ENCODE results near the gene ING3. TPM values are rescaled to one million over a fixed set of nuclear protein-coding genes. Genes with fewer than 3 reads are reported as not detected.
A peak's percentile ranks its signal among the peaks of the same experiment; 100 is the strongest.

Gene ING3
- total and polyA plus RNA-seq, 9 of the 15 experiments (the other 6 are each of a cell fraction or from before 2014, with no cell fraction given): 22.8 to 233 (median 50.4) TPM

DNA sequence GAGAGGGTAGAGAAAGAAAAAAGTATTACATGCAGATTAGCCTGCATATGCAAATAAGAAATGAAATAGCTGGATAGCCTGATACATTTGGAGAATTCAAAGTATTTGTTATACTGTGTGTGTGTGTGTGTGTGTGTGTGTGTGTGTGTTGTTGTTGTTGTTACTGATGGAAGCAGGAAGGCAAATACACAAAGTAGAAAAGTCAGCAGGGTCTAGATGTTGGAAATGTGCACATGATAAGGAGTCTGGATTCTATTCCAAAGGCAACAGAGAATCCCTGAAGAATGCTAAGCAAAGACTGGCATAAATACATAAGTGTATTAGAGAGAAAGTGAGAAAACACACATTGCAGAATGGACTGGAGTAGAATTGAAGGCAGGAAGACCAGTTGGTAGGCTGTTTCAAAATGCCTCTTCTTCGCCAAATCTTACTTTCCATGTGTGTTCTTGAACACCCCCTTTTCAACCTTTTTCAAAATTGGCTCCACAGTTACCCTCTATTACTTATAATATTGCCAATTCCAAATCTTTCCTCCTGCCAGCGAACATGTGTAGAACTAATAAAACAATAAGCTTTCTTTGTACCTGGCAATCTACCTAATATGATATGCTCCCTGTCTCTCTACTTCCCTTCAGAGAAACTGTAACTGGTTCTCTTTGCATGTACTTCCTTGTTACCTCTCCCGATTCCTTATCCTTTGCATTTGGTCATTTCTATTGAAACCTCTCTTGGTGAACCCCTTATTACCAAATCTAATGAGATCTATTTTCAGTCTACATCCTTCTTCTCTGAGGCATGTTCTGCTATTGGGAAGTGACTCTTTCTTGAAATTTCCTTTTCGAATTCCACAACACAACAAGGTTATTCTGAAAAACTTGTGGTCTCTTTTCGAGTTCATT, 44.2 kb downstream of the ING3 start (continued):
- TF ChIP-seq, protein P1, sequence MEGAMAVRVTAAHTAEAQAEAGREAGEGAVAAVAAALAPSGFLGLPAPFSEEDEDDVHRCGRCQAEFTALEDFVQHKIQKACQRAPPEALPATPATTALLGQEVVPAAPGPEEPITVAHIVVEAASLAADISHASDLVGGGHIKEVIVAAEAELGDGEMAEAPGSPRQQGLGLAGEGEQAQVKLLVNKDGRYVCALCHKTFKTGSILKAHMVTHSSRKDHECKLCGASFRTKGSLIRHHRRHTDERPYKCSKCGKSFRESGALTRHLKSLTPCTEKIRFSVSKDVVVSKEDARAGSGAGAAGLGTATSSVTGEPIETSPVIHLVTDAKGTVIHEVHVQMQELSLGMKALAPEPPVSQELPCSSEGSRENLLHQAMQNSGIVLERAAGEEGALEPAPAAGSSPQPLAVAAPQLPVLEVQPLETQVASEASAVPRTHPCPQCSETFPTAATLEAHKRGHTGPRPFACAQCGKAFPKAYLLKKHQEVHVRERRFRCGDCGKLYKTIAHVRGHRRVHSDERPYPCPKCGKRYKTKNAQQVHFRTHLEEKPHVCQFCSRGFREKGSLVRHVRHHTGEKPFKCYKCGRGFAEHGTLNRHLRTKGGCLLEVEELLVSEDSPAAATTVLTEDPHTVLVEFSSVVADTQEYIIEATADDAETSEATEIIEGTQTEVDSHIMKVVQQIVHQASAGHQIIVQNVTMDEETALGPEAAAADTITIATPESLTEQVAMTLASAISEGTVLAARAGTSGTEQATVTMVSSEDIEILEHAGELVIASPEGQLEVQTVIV (CRISPR knock-in tag; IDR thresholded peaks at IDR 0.05; ENCODE audit: borderline replicate concordance): 0 out of 2 replicates have a peak, but pooled peaks have one; percentile 53
- TF ChIP-seq ZNF263 (CRISPR knock-in tag; IDR thresholded peaks at IDR 0.05; ENCODE audit: borderline replicate concordance) (no peak), ZNF239 (CRISPR knock-in tag; IDR thresholded peaks at IDR 0.05) (peak; percentile 26; the same call in 1 of the 2 replicates), TEAD4 (IDR thresholded peaks at IDR 0.05; ENCODE audit: low read length) (peak; percentile 23; the same call in 1 of the 2 replicates), TEAD4 (CRISPR knock-in tag; IDR thresholded peaks at IDR 0.05; ENCODE audit: borderline replicate concordance) (no peak), ELF4 (CRISPR knock-in tag; IDR thresholded peaks at IDR 0.05) (peak; percentile 85), THRAP3 (IDR thresholded peaks at IDR 0.05; ENCODE audit: borderline replicate concordance) (peak; percentile 95), IRF2 (CRISPR knock-in tag; IDR thresholded peaks at IDR 0.05) (no peak), BCL6 (CRISPR knock-in tag; IDR thresholded peaks at IDR 0.05) (no peak), ZNF668 (CRISPR knock-in tag; IDR thresholded peaks at IDR 0.05) (no peak)
- TF ChIP-seq, protein P2, sequence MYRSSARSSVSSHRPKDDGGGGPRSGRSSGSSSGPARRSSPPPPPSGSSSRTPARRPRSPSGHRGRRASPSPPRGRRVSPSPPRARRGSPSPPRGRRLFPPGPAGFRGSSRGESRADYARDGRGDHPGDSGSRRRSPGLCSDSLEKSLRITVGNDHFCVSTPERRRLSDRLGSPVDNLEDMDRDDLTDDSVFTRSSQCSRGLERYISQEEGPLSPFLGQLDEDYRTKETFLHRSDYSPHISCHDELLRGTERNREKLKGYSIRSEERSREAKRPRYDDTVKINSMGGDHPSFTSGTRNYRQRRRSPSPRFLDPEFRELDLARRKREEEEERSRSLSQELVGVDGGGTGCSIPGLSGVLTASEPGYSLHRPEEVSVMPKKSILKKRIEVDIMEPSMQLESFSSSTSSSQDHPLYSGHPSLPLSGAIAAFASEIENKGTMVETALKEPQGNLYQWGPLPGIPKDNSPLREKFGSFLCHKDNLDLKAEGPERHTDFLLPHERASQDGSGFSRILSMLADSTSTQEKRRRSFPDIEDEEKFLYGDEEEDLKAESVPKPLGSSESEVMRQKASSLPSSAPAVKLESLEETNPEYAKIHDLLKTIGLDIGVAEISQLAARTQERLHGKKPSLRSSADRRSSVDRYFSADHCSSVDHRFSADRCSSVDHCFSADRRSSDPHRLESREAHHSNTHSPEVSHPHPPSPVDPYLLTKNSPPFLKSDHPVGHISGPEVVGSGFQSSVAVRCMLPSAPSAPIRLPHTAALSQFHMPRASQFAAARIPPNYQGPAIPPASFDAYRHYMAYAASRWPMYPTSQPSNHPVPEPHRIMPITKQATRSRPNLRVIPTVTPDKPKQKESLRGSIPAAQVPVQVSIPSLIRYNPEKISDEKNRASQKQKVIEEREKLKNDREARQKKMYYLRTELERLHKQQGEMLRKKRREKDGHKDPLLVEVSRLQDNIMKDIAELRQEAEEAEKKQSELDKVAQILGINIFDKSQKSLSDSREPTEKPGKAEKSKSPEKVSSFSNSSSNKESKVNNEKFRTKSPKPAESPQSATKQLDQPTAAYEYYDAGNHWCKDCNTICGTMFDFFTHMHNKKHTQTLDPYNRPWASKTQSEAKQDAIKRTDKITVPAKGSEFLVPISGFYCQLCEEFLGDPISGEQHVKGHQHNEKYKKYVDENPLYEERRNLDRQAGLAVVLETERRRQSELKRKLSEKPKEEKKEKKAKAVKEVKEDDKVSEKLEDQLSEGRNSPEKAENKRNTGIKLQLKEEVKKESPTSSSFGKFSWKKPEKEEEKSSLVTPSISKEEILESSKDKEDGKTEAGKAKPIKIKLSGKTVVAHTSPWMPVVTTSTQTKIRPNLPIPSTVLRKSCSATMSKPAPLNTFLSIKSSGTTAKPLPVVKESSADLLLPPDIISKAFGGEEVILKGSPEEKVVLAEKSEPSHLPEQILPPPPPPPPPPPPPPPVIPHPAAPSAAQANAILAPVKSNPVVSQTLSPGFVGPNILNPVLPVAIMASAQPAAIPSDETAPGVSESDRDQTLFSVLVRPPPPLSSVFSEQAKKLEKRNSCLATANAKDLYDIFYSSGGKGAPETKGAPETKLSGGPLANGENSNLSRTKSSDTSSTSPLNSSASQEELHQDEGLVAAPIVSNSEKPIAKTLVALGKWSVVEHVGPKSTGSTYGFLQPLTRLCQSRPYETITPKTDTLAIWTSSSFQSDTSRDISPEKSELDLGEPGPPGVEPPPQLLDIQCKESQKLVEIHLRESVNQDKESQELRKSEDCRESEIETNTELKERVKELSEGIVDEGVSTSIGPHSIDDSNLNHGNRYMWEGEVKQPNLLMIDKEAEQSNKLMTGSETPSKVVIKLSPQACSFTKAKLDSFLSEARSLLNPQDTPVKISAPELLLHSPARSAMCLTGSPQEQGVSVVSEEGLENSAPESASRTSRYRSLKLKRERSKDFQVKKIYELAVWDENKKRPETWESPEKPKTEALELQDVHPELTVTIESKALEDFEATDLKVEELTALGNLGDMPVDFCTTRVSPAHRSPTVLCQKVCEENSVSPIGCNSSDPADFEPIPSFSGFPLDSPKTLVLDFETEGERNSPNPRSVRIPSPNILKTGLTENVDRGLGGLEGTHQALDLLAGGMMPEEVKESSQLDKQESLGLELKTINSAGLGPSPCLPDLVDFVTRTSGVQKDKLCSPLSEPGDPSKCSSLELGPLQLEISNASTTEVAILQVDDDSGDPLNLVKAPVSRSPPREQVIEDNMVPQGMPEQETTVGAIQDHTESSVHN (IDR thresholded peaks at IDR 0.05; ENCODE audit: borderline replicate concordance in 1 of 2, low read depth in 1 of 2): peak; percentile 6 to 46; a peak in 2 of 4 replicates
- TF ChIP-seq, protein P3, sequence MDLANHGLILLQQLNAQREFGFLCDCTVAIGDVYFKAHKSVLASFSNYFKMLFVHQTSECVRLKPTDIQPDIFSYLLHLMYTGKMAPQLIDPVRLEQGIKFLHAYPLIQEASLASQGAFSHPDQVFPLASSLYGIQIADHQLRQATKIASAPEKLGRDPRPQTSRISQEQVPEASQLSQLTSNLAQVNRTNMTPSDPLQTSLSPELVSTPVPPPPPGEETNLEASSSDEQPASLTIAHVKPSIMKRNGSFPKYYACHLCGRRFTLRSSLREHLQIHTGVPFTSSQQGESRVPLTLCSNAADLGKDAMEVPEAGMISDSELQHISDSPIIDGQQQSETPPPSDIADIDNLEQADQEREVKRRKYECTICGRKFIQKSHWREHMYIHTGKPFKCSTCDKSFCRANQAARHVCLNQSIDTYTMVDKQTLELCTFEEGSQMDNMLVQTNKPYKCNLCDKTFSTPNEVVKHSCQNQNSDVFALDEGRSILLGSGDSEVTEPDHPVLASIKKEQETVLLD (IDR thresholded peaks at IDR 0.05): 0 out of 2 replicates have a peak, but pooled peaks have one; percentile 12
